Fibroblast of lung (primary cell): Measurements from ENCODE around the gene EEF1A2.

Experiments
- EZH2 ChIP-seq: IDR thresholded peaks from 2 replicates; pipeline ENCODE4 v1.5.1; 2012; ENCODE audit warnings: low read length, control low read depth, mild to moderate bottlenecking; ENCODE audit errors: missing control alignments
- TF ChIP-seq, protein P1 (sequence below), 2 donors: IDR thresholded peaks in 1 of 2; conservative IDR thresholded peaks in 1 of 2; 1 replicate in 1 of 2; 2 replicates in 1 of 2; pipeline ENCODE4 v1.5.1; 2011 to 2012; ENCODE audit warnings: low read length in 2 of 2, control low read depth in 1 of 2, inconsistent platforms in 1 of 2, low read depth in 1 of 2, mild to moderate bottlenecking in 1 of 2

DNA sequence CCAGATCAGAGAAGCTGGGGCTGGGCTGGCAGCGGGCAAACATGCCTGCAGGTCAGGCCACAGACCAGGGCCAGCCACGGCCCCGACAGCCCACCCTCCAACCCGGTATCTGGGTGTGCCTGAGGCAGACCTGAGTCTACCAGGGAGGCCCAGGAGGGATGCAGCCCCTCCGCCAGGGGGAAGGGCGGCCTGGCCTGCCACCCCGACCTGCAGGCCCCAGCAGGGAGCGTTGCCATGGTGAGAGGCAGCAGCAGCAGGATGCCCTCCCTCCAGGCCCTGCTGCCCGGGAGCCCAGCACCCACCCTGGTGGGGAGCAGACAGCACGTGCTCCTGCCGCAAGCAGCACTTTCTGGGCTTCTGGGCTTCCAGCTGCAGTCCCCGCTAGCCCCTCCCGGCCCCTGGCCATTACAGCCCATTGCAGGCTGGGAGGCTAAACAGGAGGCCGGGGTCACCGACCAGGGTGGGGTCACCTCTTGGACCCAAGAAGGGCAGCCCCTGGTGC is 3.8 kb upstream of the EEF1A2 start:
- TF ChIP-seq EZH2 = no peak
- TF ChIP-seq, protein P1, sequence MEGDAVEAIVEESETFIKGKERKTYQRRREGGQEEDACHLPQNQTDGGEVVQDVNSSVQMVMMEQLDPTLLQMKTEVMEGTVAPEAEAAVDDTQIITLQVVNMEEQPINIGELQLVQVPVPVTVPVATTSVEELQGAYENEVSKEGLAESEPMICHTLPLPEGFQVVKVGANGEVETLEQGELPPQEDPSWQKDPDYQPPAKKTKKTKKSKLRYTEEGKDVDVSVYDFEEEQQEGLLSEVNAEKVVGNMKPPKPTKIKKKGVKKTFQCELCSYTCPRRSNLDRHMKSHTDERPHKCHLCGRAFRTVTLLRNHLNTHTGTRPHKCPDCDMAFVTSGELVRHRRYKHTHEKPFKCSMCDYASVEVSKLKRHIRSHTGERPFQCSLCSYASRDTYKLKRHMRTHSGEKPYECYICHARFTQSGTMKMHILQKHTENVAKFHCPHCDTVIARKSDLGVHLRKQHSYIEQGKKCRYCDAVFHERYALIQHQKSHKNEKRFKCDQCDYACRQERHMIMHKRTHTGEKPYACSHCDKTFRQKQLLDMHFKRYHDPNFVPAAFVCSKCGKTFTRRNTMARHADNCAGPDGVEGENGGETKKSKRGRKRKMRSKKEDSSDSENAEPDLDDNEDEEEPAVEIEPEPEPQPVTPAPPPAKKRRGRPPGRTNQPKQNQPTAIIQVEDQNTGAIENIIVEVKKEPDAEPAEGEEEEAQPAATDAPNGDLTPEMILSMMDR (conservative IDR thresholded peaks at IDR 0.05 in 1 of 2, IDR thresholded peaks at IDR 0.05 in 1 of 2; ENCODE audit: low read depth in 1 of 2, low read length in 2 of 2) = no peak
